SK-MEL-5 (cell line): ENCODE results near the gene ECE1. TPM values are rescaled to one million over a fixed set of nuclear protein-coding genes. Genes with fewer than 3 reads are reported as not detected.

ENCODE experiments used
- DNase-seq: peaks from one replicate; pipeline ENCODE4 v3.0.0-alpha.2; 2016; ENCODE audit warnings: low read depth, low spot score
- in situ Hi-C: cut with HindIII; loops from 2 replicates; pipeline ENCODE4 v1.10.0; 2016; ENCODE audit warnings: low sequenced_read_pairs, high pct_unique_total_duplicates, low pct_unique_long_range_greater_than_20kb
- total RNA-seq: library from RNA; depleted of rRNA; stranded (reverse); fragments of >200 nt; shearing (Covaris generic); gene quantifications from 2 replicates; pipeline ENCODE4 v1.2.3, GENCODE V29; 2014

ECE1 gene
- total RNA-seq, 1 experiment from 2014 or later: 14.0 TPM

DNA sequence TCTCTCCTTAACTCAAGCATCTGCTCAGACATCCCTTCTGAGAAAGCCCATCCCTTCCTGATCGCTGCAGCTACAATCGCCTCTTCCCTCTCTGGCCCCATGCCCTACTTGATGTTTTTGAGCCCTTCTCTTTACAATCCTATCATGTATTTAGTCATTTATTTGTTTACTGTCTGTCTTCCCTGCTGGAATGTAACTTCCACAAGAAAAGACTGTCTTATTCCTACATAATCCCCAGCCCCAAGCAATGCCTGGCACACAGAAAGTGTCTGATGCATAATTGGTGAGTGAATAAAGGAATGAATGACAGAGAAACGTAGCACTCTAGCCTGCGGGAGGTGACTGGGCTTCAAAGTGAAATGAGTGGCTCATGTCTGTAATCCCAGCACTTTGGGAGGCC lies 25.4 kb downstream of the ECE1 start:
- DNase-seq: no peak
- in situ Hi-C loops: no loop called here

GRCh38 chr1:21263653-21264225 lies 26.5 kb downstream of the ECE1 start:
- in situ Hi-C loops: no loop called here
- no peak for DNase-seq

DNA sequence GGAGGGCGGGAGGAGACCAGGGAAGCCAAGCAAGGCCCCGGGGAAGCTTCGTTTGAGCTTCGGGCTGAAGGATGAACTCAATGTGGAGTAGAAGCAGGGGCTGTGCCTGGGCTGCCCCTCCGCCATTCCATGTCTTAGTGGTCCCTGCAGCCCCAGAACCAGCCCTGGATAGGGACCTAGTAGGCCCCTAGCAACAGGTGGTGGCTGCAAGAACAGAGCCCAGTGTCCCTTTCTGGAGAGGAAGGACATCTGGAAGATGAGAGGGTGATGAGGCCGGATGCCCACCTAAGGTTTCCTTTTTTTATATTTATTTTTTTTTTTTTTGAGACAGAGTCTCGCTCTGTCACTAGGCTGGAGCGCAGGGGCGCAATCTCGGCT lies 27.2 kb downstream of the ECE1 start:
- DNase-seq: no peak
- in situ Hi-C loops: no loop called here

GRCh38 chr1:21262293-21263051 lies 27.8 kb downstream of the ECE1 start:
- in situ Hi-C loops: no loop called here

GRCh38 chr1:21261551-21262292 lies 28.5 kb downstream of the ECE1 start:
- in situ Hi-C loops: no loop called here
- DNase-seq: no peak

More at GRCh38 chr1:21262293-21263051, 27.8 kb downstream of the ECE1 start:
- no peak for DNase-seq

- no peak for DNase-seq
- in situ Hi-C loops: no loop called here
Measured at GRCh38 chr1:21260405-21261125, 29.7 kb downstream of the ECE1 start.

DNA sequence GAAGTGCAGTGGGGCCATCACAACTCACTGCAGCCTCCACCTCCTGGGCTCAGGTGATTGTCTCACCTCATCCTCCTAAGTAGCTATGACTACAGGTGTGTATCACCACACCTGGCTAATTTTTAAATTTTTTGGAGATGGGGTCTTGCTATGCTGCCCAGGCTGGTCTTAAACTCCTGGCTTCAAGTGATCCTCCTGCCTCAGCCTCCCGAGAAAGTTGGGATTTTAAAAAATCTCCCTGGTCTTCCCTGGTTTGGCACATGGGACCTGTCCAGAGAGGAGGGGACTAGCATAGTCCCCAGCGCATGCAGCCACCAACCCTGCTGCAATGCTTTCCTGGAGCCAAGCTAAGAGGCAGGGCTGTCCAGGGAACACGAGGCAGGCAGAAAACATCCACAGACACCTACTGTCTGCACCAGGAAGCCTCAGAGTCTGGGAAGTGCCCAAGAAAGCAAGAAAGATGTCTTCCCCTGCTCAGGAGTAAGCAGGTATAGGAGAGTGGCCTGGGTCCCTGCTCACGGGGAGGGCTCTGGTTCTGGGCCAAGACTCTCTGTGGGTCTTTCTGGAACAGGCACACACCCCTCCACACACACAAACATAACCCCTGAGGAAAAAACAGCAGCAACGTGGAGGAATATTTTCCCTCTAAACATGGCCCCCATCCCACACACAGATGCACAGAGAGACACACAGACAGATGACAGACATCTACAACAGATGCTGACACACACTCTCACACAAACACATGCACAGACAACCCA lies 30.8 kb downstream of the ECE1 start:
- in situ Hi-C loops: no loop called here
- no peak for DNase-seq

- in situ Hi-C loops: no loop called here
- DNase-seq: no peak
Measured at GRCh38 chr1:21258331-21259134, 31.7 kb downstream of the ECE1 start.

DNA sequence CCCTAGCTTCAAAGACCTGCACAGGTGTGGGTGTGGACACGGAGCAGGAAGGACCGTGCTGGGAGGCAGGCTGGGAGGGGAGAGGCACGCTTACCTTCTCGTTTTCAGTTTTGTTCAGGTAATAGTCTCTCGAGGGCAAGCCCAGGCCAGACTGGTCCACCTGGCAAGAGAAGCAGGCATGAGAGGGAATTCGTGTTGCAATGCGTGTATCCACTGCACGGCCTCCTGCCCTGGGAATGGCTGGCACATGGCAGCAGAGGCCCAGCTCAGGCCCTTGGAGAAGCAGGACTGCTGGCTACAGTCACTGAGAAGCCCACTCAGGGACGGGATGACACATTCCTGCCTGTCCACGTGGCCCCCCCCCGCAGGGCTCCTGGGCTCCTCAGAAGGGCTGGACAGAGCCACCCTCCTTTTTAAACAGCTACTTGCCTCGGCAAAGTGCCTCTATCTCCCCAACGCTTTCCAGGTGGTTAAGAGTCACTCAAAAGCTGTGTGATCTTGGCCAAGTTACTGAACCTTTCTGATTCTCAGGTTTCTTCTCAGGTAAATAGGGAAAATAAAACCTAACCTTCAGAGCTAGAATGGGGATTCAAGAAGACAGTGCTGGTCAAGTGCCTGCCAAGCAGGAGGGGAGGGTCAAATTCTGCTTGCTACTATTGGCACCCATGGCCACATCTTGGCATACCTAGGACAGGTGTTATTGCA lies 32.7 kb downstream of the ECE1 start:
- DNase-seq: no peak
- in situ Hi-C loops: no loop called here

- DNase-seq: no peak
- in situ Hi-C loops: no loop called here
Measured at GRCh38 chr1:21256776-21257175, 33.5 kb downstream of the ECE1 start.

DNA sequence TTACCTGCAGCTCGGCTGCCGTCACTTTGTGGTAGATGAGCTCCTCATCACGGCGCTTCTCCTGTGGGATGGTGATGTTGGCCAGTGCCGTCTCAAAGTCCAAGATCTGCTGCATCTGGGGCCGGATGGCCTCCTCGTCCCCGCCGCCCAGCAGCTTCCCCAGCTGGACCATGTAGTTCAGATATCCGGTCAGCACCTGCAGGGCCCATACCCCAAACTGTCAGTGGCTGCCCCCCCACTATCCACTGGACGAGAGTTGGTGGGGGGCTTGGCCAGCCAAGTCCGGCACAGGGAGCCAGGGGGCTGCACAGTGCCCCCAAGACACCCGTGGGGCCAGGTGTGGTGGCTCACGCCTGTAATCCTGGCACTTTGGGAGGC lies 34.3 kb downstream of the ECE1 start:
- in situ Hi-C loops: no loop called here
- no peak for DNase-seq

DNA sequence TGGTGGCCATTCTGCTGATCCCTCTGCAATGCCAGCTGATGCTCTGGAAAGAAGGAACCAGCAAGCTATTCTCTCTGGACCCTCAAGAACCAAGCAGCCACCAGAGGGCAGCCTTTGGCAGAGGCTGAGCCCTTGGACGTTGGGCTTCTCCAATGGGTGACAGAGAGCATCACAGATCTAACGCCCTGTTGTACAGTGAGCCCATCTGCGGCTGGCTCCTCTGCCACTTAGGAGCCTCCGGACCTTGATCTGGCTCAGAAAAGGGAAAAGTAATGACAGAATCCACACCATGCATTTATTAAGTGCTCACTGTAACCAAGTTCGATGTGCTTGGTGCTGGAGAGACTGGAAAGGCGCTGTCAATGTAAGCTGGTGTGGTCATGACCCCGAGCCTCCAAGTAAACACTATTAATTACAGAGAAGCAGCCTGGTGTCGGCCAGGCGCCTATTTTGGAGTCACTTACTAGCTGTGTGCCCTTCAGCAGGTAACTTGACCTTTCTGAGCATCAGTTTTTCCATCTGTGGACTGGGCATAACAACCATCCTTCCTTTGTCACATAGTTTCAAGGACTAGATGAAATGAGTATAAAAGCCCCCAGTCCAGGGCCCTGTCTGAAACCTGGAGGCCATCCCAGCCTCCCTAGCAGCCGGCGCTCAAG lies 34.9 kb downstream of the ECE1 start:
- in situ Hi-C loops: no loop called here

DNA sequence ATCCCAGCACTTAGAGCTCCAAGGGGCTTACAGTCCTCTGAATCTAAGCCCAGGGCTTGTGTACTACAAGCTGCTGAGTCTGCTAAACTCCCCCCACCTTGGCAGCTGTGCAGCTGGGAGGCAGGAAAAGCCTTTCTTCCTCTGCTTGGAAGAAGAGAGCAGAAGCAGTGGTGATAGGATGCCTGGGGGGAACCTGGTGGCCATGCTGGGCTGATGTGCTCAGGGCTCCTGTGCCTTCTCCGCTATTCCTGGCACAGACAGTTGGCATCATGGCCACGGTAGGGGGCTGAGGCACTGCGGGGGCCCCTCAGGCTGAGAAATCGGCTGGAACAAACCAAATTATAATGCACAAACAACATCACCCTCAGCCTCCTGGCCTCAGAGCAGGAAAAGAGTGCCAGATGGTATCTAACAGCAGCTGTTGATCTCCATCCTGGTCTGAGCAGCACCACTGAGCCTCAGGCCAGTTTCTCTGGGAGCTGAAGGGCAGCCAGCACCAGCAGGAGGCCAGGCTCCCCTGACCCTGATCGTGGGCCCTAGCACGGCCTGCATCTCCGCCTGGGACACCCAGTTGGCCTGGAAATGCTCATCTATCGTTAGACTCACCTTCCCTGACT lies 35.8 kb downstream of the ECE1 start:
- in situ Hi-C loops: no loop called here
- DNase-seq: no peak

More for the DNA sequence above, 34.9 kb downstream of the ECE1 start:
- DNase-seq: peak; percentile 90

DNA sequence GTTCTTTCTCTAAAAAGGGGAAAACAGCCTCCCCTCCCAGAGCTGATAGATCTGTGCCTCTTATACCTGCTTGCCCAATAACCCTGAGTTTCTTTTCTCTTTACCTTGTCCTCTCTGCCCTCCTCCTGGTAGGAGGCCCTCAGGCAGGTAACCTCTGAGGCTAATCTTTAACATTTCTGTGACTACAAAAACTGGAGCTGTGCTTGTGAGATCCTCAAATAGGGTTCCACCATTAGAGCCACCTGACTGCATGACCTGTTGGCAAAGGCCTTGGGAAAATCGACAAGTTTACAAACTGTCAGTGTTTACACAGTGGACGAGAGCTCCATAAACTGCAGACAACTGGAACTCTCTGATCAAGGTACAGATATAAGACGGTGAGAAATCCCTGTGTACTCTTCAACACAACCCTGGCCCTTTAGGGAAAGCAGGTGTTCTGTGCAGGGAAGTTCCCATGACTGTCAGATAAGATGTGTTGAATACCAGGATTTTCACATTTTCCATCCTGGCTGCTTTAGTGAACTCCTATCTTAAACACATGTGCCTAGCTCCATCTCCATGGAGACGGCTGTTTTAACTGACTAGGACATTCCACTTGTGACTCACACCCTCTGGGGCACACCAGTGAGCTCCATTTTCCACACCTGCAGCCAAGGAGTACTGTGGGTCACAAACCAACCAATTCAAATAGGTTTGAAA lies 38.3 kb downstream of the ECE1 start:
- in situ Hi-C loops: no loop called here
- DNase-seq: no peak

DNA sequence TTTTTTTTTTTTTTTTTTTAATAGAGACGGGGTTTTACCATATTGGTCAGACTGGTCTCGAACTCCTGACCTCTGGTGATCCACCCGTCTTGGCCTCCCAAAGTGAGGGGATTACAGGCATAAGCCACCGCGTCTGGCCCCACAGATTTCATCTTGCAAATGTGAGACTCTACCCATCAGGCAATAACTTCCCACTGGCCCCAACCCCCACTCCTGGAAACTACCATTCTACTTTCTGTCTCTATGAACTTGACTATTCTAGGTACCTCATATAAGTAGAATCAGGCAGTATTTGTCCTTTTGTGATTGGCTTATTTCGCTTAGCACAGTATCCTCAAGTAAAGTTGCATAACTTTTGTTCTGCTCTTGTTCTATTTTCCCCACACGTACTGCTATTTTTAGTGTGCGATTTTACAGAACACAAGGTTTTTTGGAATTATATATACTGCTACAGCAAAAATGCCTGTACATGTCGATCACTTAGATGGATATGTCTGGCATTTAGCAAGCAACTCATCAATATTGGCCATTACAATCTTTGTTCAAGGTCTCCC lies 40.2 kb downstream of the ECE1 start:
- no peak for DNase-seq
- in situ Hi-C loops: no loop called here
